Measurements from ENCODE around the gene NCKAP5. TPM values are rescaled to one million over a fixed set of nuclear protein-coding genes. Genes with fewer than 3 reads are reported as not detected.

The NCKAP5 gene
- total RNA-seq, 1 experiment from 2014 or later, result not detected

GRCh38 chr2:133341575-133341974, 226.7 kb downstream of the NCKAP5 start:
- BruUV-seq (replicated peaks), result no TSS peak
- Histone ChIP-seq H3F3A (ENCODE audit: insufficient read depth, low read depth) (no peaks in the 10 kb centered on the region), H3K9me3 (ENCODE audit: insufficient read depth, low read depth) (no peaks in the 10 kb centered on the region), H3K79me2 (ENCODE audit: low read depth) (no peaks in the 10 kb centered on the region), H3K27ac (no peak overlapping the region), H2AFZ (no peak overlapping the region), H3K36me3 (ENCODE audit: low read depth) (no peaks in the 10 kb centered on the region), H3K9me2 (ENCODE audit: insufficient read depth) (no peaks in the 10 kb centered on the region), H3K4me3 (no peak overlapping the region), H3K4me2 (no peak overlapping the region), H3K27me3 (ENCODE audit: insufficient read depth, low read depth) (peaks cover 25% of the 10 kb centered on the region; the same call in 1 of the 2 replicates), H4K20me1 (ENCODE audit: insufficient read depth) (no peaks in the 10 kb centered on the region), H3K4me1 (replicated peaks; ENCODE audit: insufficient read depth) (no peaks in the 10 kb centered on the region)
- CTCF ChIA-PET, result no interaction called here
- TF ChIP-seq CTCF (conservative IDR thresholded peaks at IDR 0.05) (no peak), EZH2 (IDR thresholded peaks at IDR 0.05; ENCODE audit: low read depth) (no peak)
- no peak for DNase-seq
- intact Hi-C loops (cut with micrococcal nuclease; ENCODE audit: unreplicated experiment), result no loop called here
- POLR2A ChIA-PET (ENCODE audit: unreplicated experiment), result no interaction called here

DNA sequence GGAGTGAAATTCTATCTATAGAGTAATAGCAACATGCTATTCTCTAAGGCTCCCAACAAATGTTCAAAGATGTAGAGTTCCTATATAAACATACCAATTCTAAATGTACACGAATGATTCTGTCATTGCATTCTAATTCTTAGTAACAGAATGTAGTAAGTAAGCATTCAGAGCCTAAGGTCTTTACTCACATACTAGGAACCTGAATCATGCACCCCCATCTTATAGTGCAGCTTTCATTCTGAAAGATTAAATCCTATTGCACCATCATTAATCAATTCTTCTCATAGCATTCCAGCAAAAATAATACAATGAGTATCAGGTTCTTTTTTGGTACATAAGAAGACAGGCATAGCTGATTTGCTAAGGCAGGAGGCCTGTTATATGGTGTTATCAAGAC, 230.0 kb downstream of the NCKAP5 start:
- Histone ChIP-seq H3K36me3 (ENCODE audit: low read depth) (no peaks in the 10 kb centered on the region), H2AFZ (no peak overlapping the region), H3K27ac (no peak overlapping the region), H3K27me3 (ENCODE audit: insufficient read depth, low read depth) (peaks cover 3% of the 10 kb centered on the region; the same call in 1 of the 2 replicates), H3K4me2 (no peak overlapping the region), H3K9me2 (ENCODE audit: insufficient read depth) (no peaks in the 10 kb centered on the region), H3K79me2 (ENCODE audit: low read depth) (no peaks in the 10 kb centered on the region), H4K20me1 (ENCODE audit: insufficient read depth) (no peaks in the 10 kb centered on the region), H3K4me1 (replicated peaks; ENCODE audit: insufficient read depth) (no peaks in the 10 kb centered on the region), H3K9me3 (ENCODE audit: insufficient read depth, low read depth) (no peaks in the 10 kb centered on the region), H3F3A (ENCODE audit: insufficient read depth, low read depth) (no peaks in the 10 kb centered on the region), H3K4me3 (no peak overlapping the region)
- ChIA-PET POLR2A (ENCODE audit: unreplicated experiment) (no interaction called here), CTCF (no interaction called here)
- DNase-seq, result no peak
- BruUV-seq (replicated peaks), result no TSS peak
- TF ChIP-seq CTCF (conservative IDR thresholded peaks at IDR 0.05) (no peak), EZH2 (IDR thresholded peaks at IDR 0.05; ENCODE audit: low read depth) (no peak)
- intact Hi-C loops (cut with micrococcal nuclease; ENCODE audit: unreplicated experiment), result no loop called here

- DNase-seq, result no peak
- POLR2A ChIA-PET (ENCODE audit: unreplicated experiment), result no interaction called here
- H2AFZ ChIP-seq, result no peak overlapping the region
- H3K79me2 ChIP-seq (ENCODE audit: low read depth), result no peaks in the 10 kb centered on the region
- peaks cover 9% of the 10 kb centered on the region for H3K27me3 ChIP-seq (ENCODE audit: insufficient read depth, low read depth)
- no peaks in the 10 kb centered on the region for H3K9me2 ChIP-seq (ENCODE audit: insufficient read depth)
- no peak overlapping the region for H3K4me2 ChIP-seq
- H3F3A ChIP-seq (ENCODE audit: insufficient read depth, low read depth), result no peaks in the 10 kb centered on the region
- H3K4me1 ChIP-seq (replicated peaks; ENCODE audit: insufficient read depth), result no peaks in the 10 kb centered on the region
- no peaks in the 10 kb centered on the region for H4K20me1 ChIP-seq (ENCODE audit: insufficient read depth)
- intact Hi-C loops (cut with micrococcal nuclease; ENCODE audit: unreplicated experiment), result no loop called here
- no peak overlapping the region for H3K27ac ChIP-seq
- no peak overlapping the region for H3K4me3 ChIP-seq
- H3K9me3 ChIP-seq (ENCODE audit: insufficient read depth, low read depth), result no peaks in the 10 kb centered on the region
- no peaks in the 10 kb centered on the region for H3K36me3 ChIP-seq (ENCODE audit: low read depth)
- BruUV-seq (replicated peaks), result no TSS peak
- no peak for TF ChIP-seq CTCF (conservative IDR thresholded peaks at IDR 0.05)
- TF ChIP-seq EZH2 (IDR thresholded peaks at IDR 0.05; ENCODE audit: low read depth), result no peak
- CTCF ChIA-PET, result no interaction called here
These were observed 233.3 kb downstream of the NCKAP5 start for GRCh38 chr2:133334923-133335322.
